Fibroblast of lung (primary cell): Measurements from ENCODE around the gene FRY. TPM values are rescaled to one million over a fixed set of nuclear protein-coding genes. Genes with fewer than 3 reads are reported as not detected.
"Not testable (repeated sequence)": the region's sequence is repeated elsewhere in the genome, so short reads cannot be mapped to it uniquely, and the experiment has no call there.

Source experiments
- DNase-seq, 2 donors: peaks; one replicate each; pipeline versions ENCODE4 v3.0.0 to v3.0.0-alpha.2; 2010; ENCODE audit warnings: low read depth in 2 of 2
- H2AFZ ChIP-seq: 2 replicates; pipeline ENCODE4 v1.5.1; 2012; ENCODE audit warnings: low read length, control low read depth, inconsistent platforms
- H3K27ac ChIP-seq: 2 replicates; pipeline ENCODE4 v1.5.1; 2011; ENCODE audit warnings: low read length, control low read depth; ENCODE audit not compliant: insufficient read depth
- H3K27me3 ChIP-seq: 2 replicates; pipeline ENCODE4 v1.5.1; 2011; ENCODE audit warnings: mild to moderate bottlenecking, low read length; ENCODE audit not compliant: control insufficient read depth, insufficient read depth
- H3K36me3 ChIP-seq: 2 replicates; pipeline ENCODE4 v1.5.1; 2011; ENCODE audit warnings: low read length; ENCODE audit not compliant: control insufficient read depth, insufficient read depth
- H3K4me1 ChIP-seq: 2 replicates; pipeline ENCODE4 v1.5.1; 2011; ENCODE audit warnings: low read length; ENCODE audit not compliant: control insufficient read depth, insufficient read depth; ENCODE audit errors: extremely low read depth
- H3K4me2 ChIP-seq: 2 replicates; pipeline ENCODE4 v1.5.1; 2011; ENCODE audit warnings: low read length, control low read depth; ENCODE audit not compliant: insufficient read depth; ENCODE audit errors: extremely low read depth
- H3K4me3 ChIP-seq, 4 experiments: fragments of 200-600 bp in 1 of 4; sonication (generic) in 1 of 4; replicated peaks in 1 of 4; 2 replicates each; pipeline ENCODE4 v1.5.1; 2011 to 2016; ENCODE audit warnings: low read length in 4 of 4, low read depth in 3 of 4, mild to moderate bottlenecking in 3 of 4, control low read depth in 2 of 4, inconsistent platforms in 1 of 4, mixed read lengths in 1 of 4; ENCODE audit not compliant: insufficient read depth in 1 of 4; ENCODE audit errors: control extremely low read depth in 1 of 4
- H3K79me2 ChIP-seq: 2 replicates; pipeline ENCODE4 v1.5.1; 2012; ENCODE audit warnings: mild to moderate bottlenecking, low read length, inconsistent platforms; ENCODE audit not compliant: control insufficient read depth, insufficient read depth
- H3K9ac ChIP-seq: 2 replicates; pipeline ENCODE4 v1.5.1; 2011; ENCODE audit warnings: mild to moderate bottlenecking, low read length, control low read depth; ENCODE audit not compliant: insufficient read depth
- H3K9me3 ChIP-seq: 2 replicates; pipeline ENCODE4 v1.5.1; 2012; ENCODE audit warnings: low read depth, low read length; ENCODE audit not compliant: control insufficient read depth, insufficient read depth
- H4K20me1 ChIP-seq: 2 replicates; pipeline ENCODE4 v1.5.1; 2011; ENCODE audit warnings: low read length; ENCODE audit not compliant: control insufficient read depth, insufficient read depth; ENCODE audit errors: extremely low read depth
- CTCF ChIP-seq, 2 donors: IDR thresholded peaks in 1 of 2; conservative IDR thresholded peaks in 1 of 2; 1 replicate in 1 of 2; 2 replicates in 1 of 2; pipeline ENCODE4 v1.5.1; 2011 to 2012; ENCODE audit warnings: low read length in 2 of 2, control low read depth in 1 of 2, inconsistent platforms in 1 of 2, low read depth in 1 of 2, mild to moderate bottlenecking in 1 of 2
- EZH2 ChIP-seq: IDR thresholded peaks from 2 replicates; pipeline ENCODE4 v1.5.1; 2012; ENCODE audit warnings: low read length, control low read depth, mild to moderate bottlenecking; ENCODE audit errors: missing control alignments
- polyA plus RNA-seq, 2 donors: library from polyadenylated mRNA; depleted of rRNA in 1 of 2; stranded (reverse) in 1 of 2; unstranded in 1 of 2; fragments of >200 nt; gene quantifications; 2 replicates each; pipeline ENCODE4 v1.2.1, GENCODE V29; 2011 to 2012; ENCODE audit warnings: missing spikeins in 1 of 2
- total RNA-seq: library from RNA; depleted of rRNA; stranded (reverse); fragments of >200 nt; gene quantifications from 2 replicates; pipeline ENCODE4 v1.2.1, GENCODE V29; 2014

FRY gene
- total and polyA plus RNA-seq, 2 donors (not counting 1 experiment from before 2014, with no cell fraction given), result 8.8 to 18.3 TPM

- DNase-seq, result no peak
- H2AFZ ChIP-seq, result no peak overlapping the region
- no peak overlapping the region for H3K4me2 ChIP-seq
- H3K9me3 ChIP-seq, result no peaks in the 10 kb centered on the region
- H3K9ac ChIP-seq, result no peak overlapping the region
- H3K27me3 ChIP-seq, result no peaks in the 10 kb centered on the region
- H3K27ac ChIP-seq, result no peak overlapping the region
- no peak overlapping the region for H3K4me3 ChIP-seq
- H3K36me3 ChIP-seq, result no peaks in the 10 kb centered on the region
- no peaks in the 10 kb centered on the region for H4K20me1 ChIP-seq
- H3K79me2 ChIP-seq, result no peaks in the 10 kb centered on the region
- peaks cover 2% of the 10 kb centered on the region for H3K4me1 ChIP-seq
- TF ChIP-seq CTCF (conservative IDR thresholded peaks at IDR 0.05 in 1 of 2, IDR thresholded peaks at IDR 0.05 in 1 of 2; ENCODE audit: low read depth in 1 of 2, low read length in 2 of 2) (no peak), EZH2 (no peak)
Observed at GRCh38 chr13:32051156-32051555, 19.6 kb downstream of the FRY start.

GRCh38 chr13:32056316-32056715 lies 24.7 kb downstream of the FRY start:
- no peak overlapping the region for H3K4me2 ChIP-seq

GRCh38 chr13:32057325-32057724 lies 25.8 kb downstream of the FRY start:
- H3K27me3 ChIP-seq, H2AFZ ChIP-seq, H3K9ac ChIP-seq, H3K4me3 ChIP-seq, H3K36me3 ChIP-seq, H3K27ac ChIP-seq, DNase-seq, H3K4me2 ChIP-seq, H4K20me1 ChIP-seq, H3K4me1 ChIP-seq, H3K9me3 ChIP-seq, H3K79me2 ChIP-seq: not testable (repeated sequence)

More at GRCh38 chr13:32056316-32056715, 24.7 kb downstream of the FRY start:
- Histone ChIP-seq H3K27ac (no peak overlapping the region), H2AFZ (no peak overlapping the region), H3K4me3 (no peak overlapping the region), H4K20me1 (no peaks in the 10 kb centered on the region), H3K79me2 (no peaks in the 10 kb centered on the region), H3K27me3 (no peaks in the 10 kb centered on the region), H3K9me3 (no peaks in the 10 kb centered on the region), H3K9ac (no peak overlapping the region), H3K36me3 (no peaks in the 10 kb centered on the region), H3K4me1 (no peaks in the 10 kb centered on the region)
- TF ChIP-seq EZH2 (no peak), CTCF (conservative IDR thresholded peaks at IDR 0.05 in 1 of 2, IDR thresholded peaks at IDR 0.05 in 1 of 2; ENCODE audit: low read depth in 1 of 2, low read length in 2 of 2) (no peak)
- no peak for DNase-seq
